ENCODE measurements around the gene SEC31A. TPM values are rescaled to one million over a fixed set of nuclear protein-coding genes. Genes with fewer than 3 reads are reported as not detected.

SEC31A gene
- total and polyA plus RNA-seq, 7 donors: 67.9 to 197 (median 121) TPM

- Histone ChIP-seq H3K27me3 (no peaks in the 10 kb centered on the region), H3K36me3 (peaks cover 0 to 30% (median 0%) of the 10 kb centered on the region in 4 donors), H3K27ac (no peak overlapping the region), H3K4me1 (peaks cover 0 to 9% (median 7%) of the 10 kb centered on the region in 4 donors), H3K9me3 (no peaks in the 10 kb centered on the region), H3K4me3 (no peak overlapping the region)
- DNase-seq: no peak
- WGBS, 2 donors: 93 to 94% methylated on average over 3 of the region's 3 CpGs
- TF ChIP-seq EP300 (IDR thresholded peaks at IDR 0.05) (no peak), POLR2AphosphoS5 (IDR thresholded peaks at IDR 0.05) (no peak), CTCF (IDR thresholded peaks at IDR 0.05) (no peak), POLR2A (IDR thresholded peaks at IDR 0.05) (no peak)
- intact Hi-C loops (cut with DNase I): loop anchor here (10.0 kb wide), 1 partner anchor 378 kb away; the partner anchor contains the start of gene COQ2
These were observed 15.5 kb upstream of the SEC31A start for GRCh38 chr4:82906469-82906868.

GRCh38 chr4:82905205-82905604 lies 14.3 kb upstream of the SEC31A start:
- no peak for TF ChIP-seq CTCF (IDR thresholded peaks at IDR 0.05)
- no peak for TF ChIP-seq EP300 (IDR thresholded peaks at IDR 0.05)
- TF ChIP-seq POLR2A (IDR thresholded peaks at IDR 0.05): no peak
- TF ChIP-seq POLR2AphosphoS5 (IDR thresholded peaks at IDR 0.05): no peak
- 68 to 85% methylated on average over 2 of the region's 2 CpGs for WGBS, 2 donors
- Histone ChIP-seq H3K9me3 (no peaks in the 10 kb centered on the region), H3K27me3 (no peaks in the 10 kb centered on the region), H3K4me1 (peaks cover 0 to 11% (median 7%) of the 10 kb centered on the region in 4 donors), H3K4me3 (no peak overlapping the region), H3K27ac (no peak overlapping the region), H3K36me3 (peaks cover 0 to 30% (median 0%) of the 10 kb centered on the region in 4 donors)
- DNase-seq: no peak
- intact Hi-C loops (cut with DNase I): loop anchor here (10.0 kb wide), 1 partner anchor 380 kb away; the partner anchor contains the start of gene COQ2

GRCh38 chr4:82903737-82904136 lies 12.8 kb upstream of the SEC31A start:
- TF ChIP-seq POLR2A (IDR thresholded peaks at IDR 0.05) (no peak), CTCF (IDR thresholded peaks at IDR 0.05) (no peak), POLR2AphosphoS5 (IDR thresholded peaks at IDR 0.05) (no peak), EP300 (IDR thresholded peaks at IDR 0.05) (no peak)
- Histone ChIP-seq H3K27me3 (no peaks in the 10 kb centered on the region), H3K36me3 (peaks cover 0 to 30% (median 0%) of the 10 kb centered on the region in 4 donors), H3K4me3 (no peak overlapping the region), H3K27ac (no peak overlapping the region), H3K9me3 (no peaks in the 10 kb centered on the region), H3K4me1 (peaks cover 0 to 20% (median 19%) of the 10 kb centered on the region in 4 donors)
- intact Hi-C loops (cut with DNase I): loop anchor here (5.0 to 10.0 kb wide), 2 partner anchors 134 to 381 kb away; partner anchors contain the start of genes COPS4 and COQ2
- WGBS, 2 donors: 94 to 96% methylated on average over 5 of the region's 5 CpGs
- DNase-seq: no peak

- H3K9me3 ChIP-seq: no peaks in the 10 kb centered on the region
- peaks cover 0 to 37% (median 34%) of the 10 kb centered on the region in 4 donors for H3K4me1 ChIP-seq
- H3K4me3 ChIP-seq: peak overlapping the region; percentile 54 to 82 (median 74)
- peak overlapping the region; percentile 94 to 98 (median 98) for H3K27ac ChIP-seq
- TF ChIP-seq EP300 (IDR thresholded peaks at IDR 0.05) (no peak), POLR2AphosphoS5 (IDR thresholded peaks at IDR 0.05) (no peak)
- WGBS, 2 donors: 0 to 1% methylated on average over 8 of the region's 8 CpGs
- intact Hi-C loops (cut with DNase I): loop anchor here (2.0 to 10.0 kb wide), 4 partner anchors 112 to 438 kb away; partner anchors contain the start of genes COPS4 and COQ2
- H3K36me3 ChIP-seq: peaks cover 0 to 13% (median 0%) of the 10 kb centered on the region in 4 donors
- H3K27me3 ChIP-seq: no peaks in the 10 kb centered on the region
- no peak for DNase-seq
These were observed 10.3 kb upstream of the SEC31A start for GRCh38 chr4:82901183-82901718.

- Histone ChIP-seq H3K36me3 (peaks cover 0 to 16% (median 0%) of the 10 kb centered on the region in 4 donors), H3K27me3 (no peaks in the 10 kb centered on the region), H3K4me3 (peak within 1 kb of the TSS; percentile 54 to 82 (median 74)), H3K27ac (peak within 1 kb of the TSS; percentile 94 to 98 (median 98)), H3K9me3 (no peaks in the 10 kb centered on the region), H3K4me1 (peaks cover 0 to 37% (median 34%) of the 10 kb centered on the region in 4 donors)
- DNase-seq: peak; percentile 100
- intact Hi-C loops (cut with DNase I): loop anchor here (1.0 to 10.0 kb wide), 5 partner anchors 9 to 438 kb away; partner anchors contain the start of genes COPS4, COQ2 and SEC31A
- TF ChIP-seq POLR2AphosphoS5 (IDR thresholded peaks at IDR 0.05) (peak; percentile 90 to 97 (median 94)), EP300 (IDR thresholded peaks at IDR 0.05) (peak in 2 of 4 donors; percentile 5 to 13), POLR2A (IDR thresholded peaks at IDR 0.05) (peak; percentile 86 to 88), CTCF (IDR thresholded peaks at IDR 0.05) (no peak)
- 0% methylated on average over 67 of the region's 67 CpGs for WGBS, 2 donors
These were observed 9.6 kb upstream of the SEC31A start, which contains the start of gene THAP9 for GRCh38 chr4:82900411-82901182. Gene THAP9 (plus strand): TSS chr4:82900735. CDS start chr4:82900803, 68 bp downstream.

Measured in sigmoid colon (tissue), 7 donors.